ENCODE measurements around the gene ZNF277.
"Not testable (repeated sequence)": the region's sequence is repeated elsewhere in the genome, so short reads cannot be mapped to it uniquely, and the experiment has no call there.

The ZNF277 gene

DNA sequence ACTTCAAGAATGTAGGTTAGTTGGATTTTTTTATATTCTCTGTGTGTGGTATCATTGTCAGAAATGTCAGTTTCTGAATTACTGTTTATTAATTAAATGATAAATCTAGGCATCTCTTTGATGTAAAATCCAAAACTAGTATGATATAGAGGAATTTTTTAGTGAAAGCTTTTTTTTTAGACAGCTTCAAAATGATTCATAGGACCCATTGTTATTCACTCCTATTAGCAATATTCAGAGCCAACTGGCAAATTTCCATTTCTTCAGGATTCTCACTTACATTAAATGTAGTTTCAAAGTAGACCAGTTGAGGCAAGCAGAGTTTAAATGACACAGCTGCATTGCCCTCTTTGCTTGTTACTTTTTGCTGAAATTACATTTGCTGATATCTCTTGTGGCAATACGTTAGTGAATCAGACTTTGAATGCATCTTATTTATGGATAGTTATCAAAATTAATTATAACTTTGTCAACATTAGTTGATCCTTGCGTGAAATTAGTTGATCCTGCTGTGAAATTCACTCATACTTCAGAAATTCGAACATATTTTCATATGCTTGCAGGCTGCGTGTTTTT lies 20.3 kb downstream of the ZNF277 start:
- no peak for TF ChIP-seq JUND (IDR thresholded peaks at IDR 0.05; ENCODE audit: low read depth)
- in situ Hi-C loops (cut with HindIII; ENCODE audit: low pct_unique_long_range_greater_than_20kb, low sequenced_read_pairs), result no loop called here
- DNase-seq (ENCODE audit: low read depth in 1 of 2, low spot score in 1 of 2), result no peak

DNA sequence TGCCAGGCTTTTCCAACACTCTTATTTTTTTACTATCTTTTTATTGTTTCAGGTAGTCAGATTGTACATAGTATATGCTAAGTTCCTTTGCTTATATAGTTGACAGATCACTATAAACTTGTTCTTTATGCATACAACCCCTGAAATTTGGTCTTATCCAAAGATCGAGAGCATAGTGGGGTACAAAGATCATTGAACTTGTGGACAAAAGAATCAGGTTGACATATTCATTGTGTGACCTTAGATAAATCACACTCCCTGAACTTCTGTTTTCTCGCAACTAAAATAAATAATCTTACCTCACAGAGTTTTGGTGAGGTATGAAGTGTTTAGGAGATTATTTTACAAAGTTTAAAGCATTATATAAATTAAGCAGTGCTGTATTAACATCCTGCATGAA lies 22.1 kb downstream of the ZNF277 start:
- in situ Hi-C loops (cut with HindIII; ENCODE audit: low pct_unique_long_range_greater_than_20kb, low sequenced_read_pairs), result no loop called here
- TF ChIP-seq JUND (IDR thresholded peaks at IDR 0.05; ENCODE audit: low read depth), result no peak
- no peak for DNase-seq (ENCODE audit: low read depth in 1 of 2, low spot score in 1 of 2)

DNA sequence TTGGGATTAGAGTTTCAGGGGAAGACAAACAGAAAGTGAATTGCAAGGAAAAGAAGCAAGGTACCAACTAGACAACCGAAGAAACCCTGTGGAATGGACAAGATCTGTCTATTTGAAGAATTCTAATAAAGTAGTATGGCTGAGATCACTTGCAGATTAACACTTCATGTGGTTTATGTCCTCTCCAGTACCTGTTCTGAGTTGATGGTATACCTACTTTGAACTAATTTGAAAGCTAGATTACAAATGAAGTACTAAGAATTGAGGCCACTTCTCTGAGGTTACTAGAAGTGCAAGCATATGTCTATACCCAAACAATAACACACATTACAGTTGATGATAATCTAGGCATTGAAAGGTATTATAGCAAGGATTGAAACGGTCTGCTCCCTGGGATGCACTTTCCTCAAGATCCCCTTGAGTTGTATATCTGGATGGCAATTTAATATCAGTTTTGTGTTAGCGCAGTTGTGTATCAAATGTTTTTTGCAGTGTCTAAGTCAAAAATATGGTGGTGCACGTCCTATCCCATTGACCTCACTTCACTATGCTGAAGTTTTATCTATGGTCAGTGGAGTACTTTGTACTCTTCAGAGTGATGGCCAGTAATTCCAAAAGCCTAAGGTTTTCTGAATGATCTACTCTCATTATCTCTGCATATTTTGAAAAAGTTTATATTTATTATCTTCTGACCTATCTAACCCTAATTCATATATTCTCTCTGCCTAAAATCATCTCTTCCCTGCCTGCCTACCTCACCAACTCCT lies 25.9 kb downstream of the ZNF277 start:
- TF ChIP-seq JUND (IDR thresholded peaks at IDR 0.05; ENCODE audit: low read depth), result no peak
- in situ Hi-C loops (cut with HindIII; ENCODE audit: low pct_unique_long_range_greater_than_20kb, low sequenced_read_pairs), result no loop called here
- no peak for DNase-seq (ENCODE audit: low read depth in 1 of 2, low spot score in 1 of 2)

DNA sequence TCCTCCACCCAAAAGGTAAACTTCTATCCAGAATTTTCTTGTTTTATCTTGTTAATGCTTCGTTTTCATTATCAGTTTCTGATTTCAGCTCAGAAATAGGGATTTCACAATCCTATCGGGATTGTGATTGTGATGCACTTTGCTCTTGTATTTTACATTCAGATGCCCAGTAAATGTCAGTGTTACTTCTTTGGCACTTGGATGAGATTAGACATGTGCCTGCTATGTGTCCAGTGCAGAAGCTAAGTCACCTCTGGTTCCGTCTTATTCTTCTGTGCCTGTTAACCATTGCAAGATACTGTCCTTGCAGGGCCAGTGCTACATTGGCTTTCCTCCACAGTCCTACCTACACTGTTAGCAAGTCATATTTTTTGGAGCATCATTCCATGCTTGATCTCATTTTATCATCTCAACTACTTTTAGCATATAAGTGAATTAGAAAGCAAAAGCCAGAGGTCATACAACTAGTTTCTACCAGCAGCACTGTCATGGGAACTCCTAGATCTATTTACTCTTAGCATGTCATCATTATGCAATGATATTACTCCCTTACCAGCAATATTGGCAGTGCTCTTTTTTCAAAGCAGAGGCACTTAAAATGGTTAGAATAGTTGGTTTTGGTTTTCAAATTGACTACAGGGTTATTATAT lies 26.7 kb downstream of the ZNF277 start:
- no peak for DNase-seq (ENCODE audit: low read depth in 1 of 2, low spot score in 1 of 2)
- in situ Hi-C loops (cut with HindIII; ENCODE audit: low pct_unique_long_range_greater_than_20kb, low sequenced_read_pairs), result no loop called here

DNA sequence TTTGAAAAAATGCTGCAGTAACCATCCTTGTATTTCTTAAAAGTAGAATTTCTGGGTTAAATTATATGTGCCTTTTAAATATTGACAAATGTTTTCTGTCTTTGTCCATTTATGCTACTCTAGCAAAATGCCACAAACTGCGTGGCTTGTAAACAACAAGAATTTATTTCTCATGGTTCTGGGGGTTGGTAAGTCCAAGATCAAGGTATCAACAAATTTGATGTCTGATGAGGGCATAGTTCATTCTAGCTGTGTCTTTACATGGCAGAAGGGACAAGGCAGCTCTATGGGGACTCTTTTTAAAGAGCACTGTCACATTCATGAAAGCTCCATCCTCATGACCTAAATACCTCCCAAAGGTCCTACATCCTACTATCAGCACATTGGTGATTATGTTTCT lies 27.7 kb downstream of the ZNF277 start:
- DNase-seq (ENCODE audit: low read depth in 1 of 2, low spot score in 1 of 2), result no peak
- TF ChIP-seq JUND (IDR thresholded peaks at IDR 0.05; ENCODE audit: low read depth), result no peak
- in situ Hi-C loops (cut with HindIII; ENCODE audit: low pct_unique_long_range_greater_than_20kb, low sequenced_read_pairs), result no loop called here

More for the DNA sequence above, 26.7 kb downstream of the ZNF277 start:
- TF ChIP-seq JUND (IDR thresholded peaks at IDR 0.05; ENCODE audit: low read depth), result no peak

DNA sequence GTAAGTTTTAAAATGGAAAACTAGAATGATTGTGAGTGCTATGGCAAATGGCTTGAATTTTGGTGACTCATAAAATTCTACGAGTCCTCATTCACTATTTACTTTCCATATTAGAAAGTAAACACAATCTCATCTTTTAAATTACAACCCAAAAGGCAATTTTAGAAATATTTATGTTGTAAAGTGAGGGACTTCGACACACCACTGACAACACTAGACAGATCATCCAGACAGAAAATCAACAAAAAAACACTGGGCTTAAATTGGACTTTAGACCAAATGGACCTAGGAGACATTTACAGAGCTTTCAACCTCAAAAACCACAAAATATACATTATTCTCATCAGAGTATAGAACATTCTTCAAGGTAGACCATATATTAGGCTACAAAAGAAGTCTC lies 30.1 kb downstream of the ZNF277 start:
- in situ Hi-C loops (cut with HindIII; ENCODE audit: low pct_unique_long_range_greater_than_20kb, low sequenced_read_pairs), result no loop called here
- TF ChIP-seq JUND (IDR thresholded peaks at IDR 0.05; ENCODE audit: low read depth), result no peak
- no peak for DNase-seq (ENCODE audit: low read depth in 1 of 2, low spot score in 1 of 2)

DNA sequence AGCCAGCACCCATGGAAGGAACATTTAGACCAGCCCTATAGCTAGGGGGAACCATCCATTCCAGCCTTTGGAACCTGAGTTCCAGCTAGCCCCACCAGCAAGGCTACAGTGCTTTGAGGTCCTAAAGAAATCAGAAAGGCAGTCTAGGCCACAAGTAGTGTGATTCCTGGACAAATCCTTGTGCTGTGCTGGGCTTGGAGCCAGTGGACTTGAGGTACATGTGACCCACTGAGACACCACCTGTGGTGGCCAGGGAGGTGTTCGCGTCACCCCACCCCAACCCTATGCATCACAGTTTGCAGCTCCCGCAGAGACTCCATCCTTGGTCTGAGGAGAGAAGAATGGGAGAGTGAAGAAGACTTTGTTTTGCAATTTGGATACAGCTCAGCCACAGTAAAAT lies 31.8 kb downstream of the ZNF277 start:
- DNase-seq (ENCODE audit: low read depth in 1 of 2, low spot score in 1 of 2), result no peak
- in situ Hi-C loops (cut with HindIII; ENCODE audit: low pct_unique_long_range_greater_than_20kb, low sequenced_read_pairs), result no loop called here
- no peak for TF ChIP-seq JUND (IDR thresholded peaks at IDR 0.05; ENCODE audit: low read depth)

DNA sequence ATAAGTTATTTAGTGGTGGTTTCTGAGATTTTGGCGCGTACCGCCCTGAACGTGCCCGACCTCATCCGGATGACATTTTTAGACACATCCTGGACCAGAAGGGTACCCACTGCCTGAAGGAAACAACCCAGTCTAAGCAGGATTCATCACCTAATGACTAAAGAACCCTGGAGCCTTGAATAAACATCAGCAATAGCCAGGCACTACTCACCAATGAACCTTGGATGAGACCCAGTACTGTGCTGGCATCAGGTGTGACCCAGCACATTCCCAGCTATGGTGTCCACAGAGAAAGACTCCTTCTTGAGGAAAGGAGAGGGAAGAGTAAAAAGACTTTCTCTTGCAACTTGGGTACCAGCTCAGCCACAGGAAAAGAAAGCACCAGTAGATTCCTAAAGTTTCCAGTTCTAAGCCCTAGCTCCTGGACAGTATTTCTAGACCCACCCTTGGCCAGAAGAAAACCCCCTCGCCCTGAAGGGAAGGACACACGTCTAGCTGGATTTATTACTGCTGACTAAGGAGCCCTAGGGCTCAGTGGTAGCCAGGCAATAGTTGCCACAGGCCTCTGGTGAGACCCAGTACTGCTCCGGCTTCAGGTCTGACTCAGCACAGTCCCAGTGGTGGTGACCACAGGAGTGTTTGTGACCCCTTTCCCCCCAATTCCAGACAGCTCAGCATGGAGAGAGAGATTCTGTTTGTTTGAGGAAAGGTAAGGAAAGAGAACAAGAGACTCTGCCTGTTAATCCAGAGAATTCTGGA lies 32.5 kb downstream of the ZNF277 start:
- DNase-seq (ENCODE audit: low read depth in 1 of 2, low spot score in 1 of 2), result peak in 1 of 2 experiments; percentile 42
- in situ Hi-C loops (cut with HindIII; ENCODE audit: low pct_unique_long_range_greater_than_20kb, low sequenced_read_pairs), result no loop called here
- no peak for TF ChIP-seq JUND (IDR thresholded peaks at IDR 0.05; ENCODE audit: low read depth)

DNA sequence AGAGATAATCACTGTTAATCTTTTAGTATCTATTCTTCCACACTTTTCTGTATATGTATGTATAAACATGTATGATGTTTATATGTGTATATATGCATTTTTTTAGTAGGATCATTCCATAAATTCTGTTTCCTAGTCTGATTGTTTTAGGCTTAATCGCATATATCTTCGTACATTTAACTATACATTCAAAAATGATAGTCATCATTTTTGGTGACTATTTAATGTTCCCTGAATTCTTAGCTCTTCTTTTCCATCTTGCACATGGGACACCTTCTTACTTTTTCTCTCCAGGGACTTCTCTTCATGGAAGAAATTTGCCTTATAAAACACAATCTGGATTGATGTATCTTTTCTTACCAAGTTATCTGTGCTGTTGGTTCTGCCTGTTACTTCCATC lies 42.1 kb downstream of the ZNF277 start:
- no peak for TF ChIP-seq JUND (IDR thresholded peaks at IDR 0.05; ENCODE audit: low read depth)
- in situ Hi-C loops (cut with HindIII; ENCODE audit: low pct_unique_long_range_greater_than_20kb, low sequenced_read_pairs), result no loop called here
- no peak for DNase-seq (ENCODE audit: low read depth in 1 of 2, low spot score in 1 of 2)

DNA sequence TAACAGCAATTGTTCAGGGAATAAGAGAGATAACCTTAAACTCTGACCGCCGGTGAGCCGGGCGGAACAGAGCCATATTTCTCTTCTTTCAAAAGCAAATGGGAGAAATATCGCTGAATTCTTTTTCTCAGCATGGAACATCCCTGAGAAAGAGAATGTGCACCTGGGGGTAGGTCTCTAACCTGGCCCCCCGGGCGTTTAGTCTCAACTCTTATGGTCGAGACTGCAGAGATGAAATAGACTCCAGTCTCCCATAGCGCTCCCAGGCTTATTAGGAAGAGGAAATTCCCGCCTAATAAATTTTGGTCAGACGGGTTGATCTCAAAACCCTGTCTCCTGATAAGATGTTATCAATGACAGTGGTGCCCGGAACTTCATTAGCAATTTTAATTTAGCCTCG lies 43.5 kb downstream of the ZNF277 start:
- in situ Hi-C loops (cut with HindIII; ENCODE audit: low pct_unique_long_range_greater_than_20kb, low sequenced_read_pairs); DNase-seq (ENCODE audit: low read depth in 1 of 2, low spot score in 1 of 2): not testable (repeated sequence)

DNA sequence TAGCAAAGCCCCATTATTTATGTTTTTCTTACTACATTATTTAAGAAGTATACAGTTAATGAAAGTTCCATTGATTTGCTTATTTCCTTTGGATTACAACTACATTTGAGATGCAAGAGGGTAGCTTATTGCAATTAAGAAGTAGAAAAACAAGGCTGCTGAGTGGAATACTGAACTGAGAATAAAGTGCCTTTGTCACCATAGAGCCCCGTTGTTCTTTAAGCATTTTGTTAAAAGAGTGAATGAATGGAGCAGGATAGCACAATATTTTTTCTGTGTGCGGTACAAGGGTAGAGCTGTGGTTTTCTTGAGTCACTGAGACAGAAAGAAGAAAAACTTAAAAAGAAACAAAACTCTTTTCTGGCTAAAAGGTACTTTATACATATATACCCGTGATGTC lies 45.6 kb downstream of the ZNF277 start:
- in situ Hi-C loops (cut with HindIII; ENCODE audit: low pct_unique_long_range_greater_than_20kb, low sequenced_read_pairs), result no loop called here
- no peak for TF ChIP-seq JUND (IDR thresholded peaks at IDR 0.05; ENCODE audit: low read depth)
- DNase-seq (ENCODE audit: low read depth in 1 of 2, low spot score in 1 of 2), result no peak

DNA sequence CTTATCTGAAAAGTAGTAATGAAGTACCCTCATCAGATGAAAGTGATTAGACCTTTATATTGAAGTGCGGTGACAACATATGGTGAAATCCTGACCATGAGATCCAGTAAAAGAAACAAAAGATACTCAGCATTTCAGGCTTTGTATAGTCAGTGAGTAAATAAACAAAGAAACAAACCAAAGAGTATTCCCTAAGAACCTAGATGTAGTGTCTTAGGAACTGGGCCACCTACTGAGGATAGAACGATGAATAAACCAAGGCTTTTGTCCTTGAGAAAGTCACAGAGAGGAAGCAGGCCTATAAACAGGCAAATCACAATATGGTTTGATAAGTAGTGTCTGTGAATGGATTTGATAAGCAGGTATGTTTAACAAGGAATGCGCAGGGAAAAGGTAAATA lies 46.2 kb downstream of the ZNF277 start:
- no peak for TF ChIP-seq JUND (IDR thresholded peaks at IDR 0.05; ENCODE audit: low read depth)
- in situ Hi-C loops (cut with HindIII; ENCODE audit: low pct_unique_long_range_greater_than_20kb, low sequenced_read_pairs), result no loop called here
- no peak for DNase-seq (ENCODE audit: low read depth in 1 of 2, low spot score in 1 of 2)

DNA sequence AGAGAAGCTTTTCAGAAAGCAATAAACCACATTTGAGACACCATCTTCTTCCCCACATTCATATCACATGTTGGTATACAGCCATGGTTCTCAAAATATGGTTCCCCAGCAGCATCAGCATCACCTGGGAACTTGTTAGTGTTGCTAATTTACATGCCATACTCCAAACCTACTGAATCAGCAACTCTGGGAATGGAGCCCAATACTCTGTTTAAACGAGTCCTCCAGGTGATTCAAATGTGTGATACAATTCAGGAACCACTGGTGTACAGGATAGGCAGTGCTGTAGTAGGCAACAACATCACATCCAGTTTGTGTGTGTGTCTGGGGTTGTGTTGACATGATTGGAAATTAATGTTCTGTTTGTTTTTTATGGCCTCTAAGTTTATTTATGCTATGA lies 47.7 kb downstream of the ZNF277 start:
- peak in 1 of 2 experiments; percentile 25 for DNase-seq (ENCODE audit: low read depth in 1 of 2, low spot score in 1 of 2)
- in situ Hi-C loops (cut with HindIII; ENCODE audit: low pct_unique_long_range_greater_than_20kb, low sequenced_read_pairs), result no loop called here
- no peak for TF ChIP-seq JUND (IDR thresholded peaks at IDR 0.05; ENCODE audit: low read depth)

All from T47D (cell line).